ENCODE data around the gene ZSWIM9.

ZSWIM9 gene

DNA sequence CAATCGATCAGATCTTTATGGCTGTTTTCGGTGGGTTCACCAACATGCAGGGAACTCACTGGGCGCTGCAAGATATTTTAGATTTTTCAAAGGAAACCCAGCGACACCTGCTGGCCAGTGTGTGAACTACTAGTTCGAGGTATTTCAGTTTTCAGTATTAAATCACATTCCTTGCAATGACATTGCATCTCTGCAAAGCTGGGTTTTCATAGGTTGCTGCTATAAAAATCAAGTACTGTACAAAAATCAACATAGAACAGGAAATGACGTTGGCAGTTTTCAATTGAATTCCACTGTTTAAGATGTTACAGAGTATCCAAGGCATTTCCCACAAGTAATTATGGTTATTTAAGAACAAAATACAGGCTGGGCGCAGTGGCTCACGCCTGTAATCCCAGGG is 17.9 kb upstream of the ZSWIM9 start:
- Mint-ChIP-seq H3K4me1 (no peaks in the 10 kb centered on the region), H3K27ac (no peak overlapping the region), H3K9me3 (no peaks in the 10 kb centered on the region), H3K27me3 (no peaks in the 10 kb centered on the region), H3K4me3 (no peak overlapping the region), H3K36me3 (peaks cover 31 to 42% of the 10 kb centered on the region in 2 donors)
- DNase-seq (peak; percentile 27), ATAC-seq (replicated peaks) (peak; percentile 44 to 52)

DNA sequence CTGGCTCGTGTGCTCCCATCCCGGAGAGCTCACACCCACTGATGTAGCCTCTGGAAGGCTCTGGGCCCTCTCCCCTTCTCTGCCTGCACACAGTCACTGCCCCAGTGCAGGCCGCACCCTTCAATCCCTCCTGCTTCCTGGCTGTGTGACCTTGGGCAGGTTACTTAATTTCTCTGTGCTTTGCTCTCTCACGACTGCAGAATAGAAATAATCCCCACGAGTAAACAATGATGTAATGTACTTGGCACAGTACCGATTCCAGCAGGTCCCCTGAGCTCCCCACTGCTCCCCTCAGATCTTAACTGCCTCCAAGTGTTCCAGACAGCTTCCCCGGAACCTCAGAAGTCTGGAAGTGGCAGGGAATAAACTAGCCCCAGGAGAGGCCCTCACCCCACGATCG is 16.5 kb upstream of the ZSWIM9 start:
- Mint-ChIP-seq H3K9me3 (no peaks in the 10 kb centered on the region), H3K36me3 (peaks cover 34 to 45% of the 10 kb centered on the region in 2 donors), H3K4me1 (no peaks in the 10 kb centered on the region), H3K27me3 (no peaks in the 10 kb centered on the region), H3K27ac (peak overlapping the region; percentile 16), H3K4me3 (no peak overlapping the region)
- ATAC-seq (replicated peaks): no peak
- no peak for DNase-seq

DNA sequence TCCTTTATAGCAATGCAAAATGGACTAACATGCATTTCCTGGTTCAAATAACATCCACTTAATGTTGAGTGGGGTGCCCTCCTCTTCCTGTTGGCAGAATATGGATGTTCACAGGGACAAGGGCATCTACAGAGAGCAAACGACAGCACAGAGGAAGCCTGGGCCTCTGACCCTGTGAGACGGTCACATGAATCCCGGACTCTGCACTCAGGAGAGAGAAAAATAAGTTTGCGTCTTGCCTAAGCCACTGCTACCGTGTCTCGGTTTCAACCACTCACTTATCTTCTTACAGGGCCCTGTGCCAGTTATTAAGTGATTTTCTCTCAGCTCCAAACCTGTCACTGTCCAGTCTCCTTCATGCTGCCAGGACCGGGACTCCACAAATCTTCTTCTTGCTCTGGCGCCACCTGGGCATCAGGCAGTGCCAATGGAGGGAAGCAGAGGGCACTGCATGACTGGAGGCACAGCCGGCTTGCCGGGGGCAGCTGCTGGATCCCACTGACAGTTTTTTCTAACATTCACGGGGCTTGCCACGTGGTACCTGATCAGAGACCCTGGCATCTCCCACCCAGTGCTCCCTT is 12.2 kb upstream of the ZSWIM9 start:
- Mint-ChIP-seq H3K36me3 (peaks cover 35 to 59% of the 10 kb centered on the region in 2 donors), H3K4me1 (peaks cover 0 to 1% of the 10 kb centered on the region in 2 donors), H3K27ac (no peak overlapping the region), H3K27me3 (no peaks in the 10 kb centered on the region), H3K4me3 (no peak overlapping the region), H3K9me3 (no peaks in the 10 kb centered on the region)
- ATAC-seq (replicated peaks): no peak
- no peak for DNase-seq

DNA sequence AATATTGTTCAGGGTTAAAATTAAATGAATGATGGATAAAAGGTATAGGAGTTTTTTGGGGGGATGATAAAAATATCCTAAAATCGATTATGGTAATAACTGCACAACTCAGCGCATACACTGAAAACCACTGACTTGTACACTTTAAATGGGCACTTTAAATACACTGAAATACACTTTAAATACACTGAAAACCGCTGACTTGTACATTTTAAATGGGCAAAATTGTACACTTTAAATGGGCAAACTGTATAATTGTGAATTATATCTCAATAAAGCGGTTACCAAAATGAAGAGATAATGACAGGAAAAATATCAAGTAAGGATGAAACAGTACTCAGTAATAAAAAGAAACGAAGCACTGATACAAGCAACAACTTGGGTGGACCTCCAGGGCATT is 1.8 kb upstream of the ZSWIM9 start:
- DNase-seq (no peak), ATAC-seq (replicated peaks) (no peak)
- Mint-ChIP-seq H3K4me1 (peaks cover 14 to 27% of the 10 kb centered on the region in 2 donors), H3K27ac (no peak overlapping the region), H3K27me3 (no peaks in the 10 kb centered on the region), H3K4me3 (no peak overlapping the region), H3K9me3 (no peaks in the 10 kb centered on the region), H3K36me3 (peaks cover 11 to 20% of the 10 kb centered on the region in 2 donors)

DNA sequence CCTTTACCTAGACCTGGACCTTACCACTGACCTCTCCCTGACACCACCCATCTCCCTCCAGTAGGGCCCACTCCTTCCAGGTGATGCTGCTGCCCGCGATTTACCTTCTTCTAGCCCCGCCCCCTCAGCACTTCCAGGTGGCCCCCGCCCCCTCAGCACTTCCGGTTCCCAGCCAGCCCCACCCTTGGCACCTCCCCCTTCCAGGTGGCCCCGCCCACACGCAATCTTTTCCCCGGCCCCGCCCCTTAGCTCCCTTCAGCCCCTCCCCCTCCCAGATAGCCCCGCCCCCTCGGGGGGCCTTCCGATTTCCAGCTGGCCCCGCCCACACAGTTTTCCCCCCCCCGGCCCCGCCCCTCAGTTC is 922 bp upstream of the ZSWIM9 start:
- H3K9me3 Mint-ChIP-seq: no peaks in the 10 kb centered on the region
- H3K4me1 Mint-ChIP-seq: peaks cover 14 to 27% of the 10 kb centered on the region in 2 donors
- H3K27me3 Mint-ChIP-seq: no peaks in the 10 kb centered on the region
- peak overlapping the region; percentile 99 for H3K27ac Mint-ChIP-seq
- peak overlapping the region; percentile 88 to 96 for H3K4me3 Mint-ChIP-seq
- ATAC-seq (replicated peaks) (peak; percentile 17 to 35), DNase-seq (peak; percentile 68)
- H3K36me3 Mint-ChIP-seq: peaks cover 13 to 27% of the 10 kb centered on the region in 2 donors

DNA sequence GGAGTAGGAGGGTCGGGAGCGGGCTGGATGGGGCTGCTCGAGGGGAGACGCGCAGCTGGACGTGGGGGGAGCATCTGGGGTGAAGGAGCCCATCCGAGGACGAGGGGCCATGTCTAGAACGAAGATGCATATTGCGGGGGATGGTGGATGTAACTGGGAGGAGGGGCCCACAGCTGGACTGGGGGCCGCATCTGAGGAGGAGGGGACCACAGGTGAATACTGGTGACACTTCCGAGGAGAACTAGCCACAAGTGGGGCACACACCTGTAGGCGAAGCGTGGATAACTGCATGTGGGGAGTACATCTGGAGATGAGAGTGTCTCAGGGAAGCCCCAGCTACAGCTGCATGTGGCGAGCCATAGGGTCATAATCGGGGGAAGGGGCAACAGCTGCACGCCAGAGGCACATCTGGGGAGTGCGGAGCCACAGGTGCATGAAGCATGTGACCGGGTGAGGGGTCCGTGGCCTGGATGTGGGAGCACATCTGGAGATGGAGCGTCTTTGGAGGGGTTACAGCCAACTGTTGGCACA is 402 bp downstream of the ZSWIM9 start:
- peak overlapping the region; percentile 88 to 96 for H3K4me3 Mint-ChIP-seq
- no peaks in the 10 kb centered on the region for H3K9me3 Mint-ChIP-seq
- DNase-seq (no peak), ATAC-seq (replicated peaks) (peak; percentile 13 to 15)
- peak overlapping the region; percentile 99 for H3K27ac Mint-ChIP-seq
- H3K27me3 Mint-ChIP-seq: no peaks in the 10 kb centered on the region
- peaks cover 19 to 27% of the 10 kb centered on the region in 2 donors for H3K4me1 Mint-ChIP-seq
- H3K36me3 Mint-ChIP-seq: peaks cover 20 to 36% of the 10 kb centered on the region in 2 donors

DNA sequence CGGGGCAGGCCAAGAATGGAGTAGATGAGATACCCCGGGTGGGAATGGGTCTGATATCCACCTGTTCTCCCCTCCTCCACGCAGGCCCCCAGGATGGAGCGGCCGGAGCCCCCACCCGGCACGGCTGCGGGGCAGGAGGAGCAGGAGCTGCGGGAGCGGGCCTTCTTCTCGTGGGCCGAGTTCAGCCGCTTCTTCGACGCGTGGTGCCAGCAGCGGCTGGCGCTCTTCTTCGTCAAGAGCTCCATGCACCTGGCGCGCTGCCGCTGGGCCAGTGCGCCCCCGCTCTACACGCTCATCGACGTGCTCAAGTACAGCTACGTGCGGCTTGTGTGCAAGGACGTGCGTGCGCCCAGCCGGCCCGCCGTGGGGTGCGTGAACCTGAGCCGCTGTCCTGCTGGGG is 1.2 kb downstream of the ZSWIM9 start:
- DNase-seq: no peak
- peaks cover 20 to 39% of the 10 kb centered on the region in 2 donors for H3K36me3 Mint-ChIP-seq
- no peak for ATAC-seq (replicated peaks)
- no peaks in the 10 kb centered on the region for H3K9me3 Mint-ChIP-seq
- H3K27me3 Mint-ChIP-seq: no peaks in the 10 kb centered on the region
- peaks cover 19 to 27% of the 10 kb centered on the region in 2 donors for H3K4me1 Mint-ChIP-seq
- no peak overlapping the region for H3K27ac Mint-ChIP-seq
- H3K4me3 Mint-ChIP-seq: peak overlapping the region; percentile 88 to 96

DNA sequence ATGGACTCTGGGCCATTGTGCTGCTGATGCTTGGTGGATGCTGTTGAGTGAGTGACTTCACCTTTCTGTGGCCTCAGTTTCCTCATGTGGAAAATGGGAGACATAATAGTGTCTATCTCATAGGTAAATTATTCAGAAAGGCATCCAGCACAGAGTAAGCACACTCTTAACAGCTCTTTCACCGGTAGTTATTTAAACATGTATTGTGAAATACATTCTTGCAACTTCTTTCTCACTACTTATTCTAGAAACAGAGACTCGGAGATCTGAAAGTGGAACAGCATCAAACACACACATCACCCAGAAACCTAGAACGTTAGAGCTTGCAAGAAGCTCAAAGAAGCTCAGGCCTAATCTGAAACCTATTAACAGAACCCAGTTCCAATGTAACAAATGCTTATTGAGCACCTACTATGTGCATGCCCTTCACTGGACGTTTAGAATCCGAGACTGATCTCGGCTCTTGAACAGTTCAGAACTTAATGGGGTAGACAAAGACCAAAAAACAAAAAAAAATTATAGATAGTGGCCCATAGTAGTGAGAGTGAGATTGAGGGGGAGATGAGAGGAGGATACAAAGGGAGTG is 4.1 kb downstream of the ZSWIM9 start:
- Mint-ChIP-seq H3K27ac (no peak overlapping the region), H3K27me3 (no peaks in the 10 kb centered on the region), H3K4me1 (peaks cover 18 to 19% of the 10 kb centered on the region in 2 donors), H3K36me3 (peaks cover 24 to 46% of the 10 kb centered on the region in 2 donors), H3K4me3 (no peak overlapping the region), H3K9me3 (no peaks in the 10 kb centered on the region)
- DNase-seq (no peak), ATAC-seq (replicated peaks) (no peak)

DNA sequence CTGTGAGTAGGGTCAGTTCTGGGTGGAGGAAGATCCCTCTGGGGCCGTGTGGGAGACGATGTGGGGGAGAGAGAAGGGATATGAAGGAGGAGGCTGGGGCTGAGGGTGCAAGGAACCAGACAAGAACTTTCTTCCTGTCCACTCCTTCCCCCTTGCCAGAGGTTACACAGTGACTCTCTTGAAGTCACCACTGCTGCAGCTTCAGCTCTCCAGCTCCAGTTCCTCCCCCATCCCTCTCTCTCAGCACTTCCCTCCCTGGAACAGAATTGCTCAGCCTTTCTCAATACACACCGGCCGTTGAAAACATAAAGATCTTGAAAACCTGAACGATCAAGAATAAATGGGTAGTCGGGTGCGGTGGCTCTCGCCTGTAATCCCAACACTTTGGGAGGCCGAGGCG is 5.1 kb downstream of the ZSWIM9 start:
- no peaks in the 10 kb centered on the region for H3K9me3 Mint-ChIP-seq
- H3K36me3 Mint-ChIP-seq: peaks cover 28 to 47% of the 10 kb centered on the region in 2 donors
- H3K27me3 Mint-ChIP-seq: no peaks in the 10 kb centered on the region
- peaks cover 16 to 19% of the 10 kb centered on the region in 2 donors for H3K4me1 Mint-ChIP-seq
- DNase-seq (no peak), ATAC-seq (replicated peaks) (no peak)
- no peak overlapping the region for H3K4me3 Mint-ChIP-seq
- H3K27ac Mint-ChIP-seq: peak overlapping the region; percentile 73

DNA sequence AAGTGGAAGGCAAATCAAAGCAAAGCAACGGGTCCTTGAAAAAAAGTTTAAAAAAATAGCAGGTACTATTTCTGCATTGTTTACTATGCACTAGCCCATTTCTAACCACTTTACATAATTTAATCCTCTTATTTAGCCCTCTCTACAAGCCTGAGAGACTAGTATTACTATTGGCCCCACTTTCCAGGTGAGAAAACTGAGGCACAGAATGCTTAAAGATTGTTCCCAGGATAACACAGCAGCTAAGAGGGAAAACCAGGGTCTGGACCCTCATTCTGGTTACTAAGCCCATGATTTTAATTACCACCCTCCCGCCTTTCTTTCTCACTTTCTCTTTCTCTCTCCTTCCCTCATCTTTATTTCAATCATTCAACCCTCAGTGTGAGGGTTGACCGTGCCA is 5.7 kb downstream of the ZSWIM9 start:
- Mint-ChIP-seq H3K27me3 (no peaks in the 10 kb centered on the region), H3K4me1 (peaks cover 12 to 14% of the 10 kb centered on the region in 2 donors), H3K36me3 (peaks cover 33 to 46% of the 10 kb centered on the region in 2 donors), H3K4me3 (no peak overlapping the region), H3K9me3 (peaks cover 2% of the 10 kb centered on the region in 2 donors), H3K27ac (no peak overlapping the region)
- DNase-seq (no peak), ATAC-seq (replicated peaks) (no peak)

DNA sequence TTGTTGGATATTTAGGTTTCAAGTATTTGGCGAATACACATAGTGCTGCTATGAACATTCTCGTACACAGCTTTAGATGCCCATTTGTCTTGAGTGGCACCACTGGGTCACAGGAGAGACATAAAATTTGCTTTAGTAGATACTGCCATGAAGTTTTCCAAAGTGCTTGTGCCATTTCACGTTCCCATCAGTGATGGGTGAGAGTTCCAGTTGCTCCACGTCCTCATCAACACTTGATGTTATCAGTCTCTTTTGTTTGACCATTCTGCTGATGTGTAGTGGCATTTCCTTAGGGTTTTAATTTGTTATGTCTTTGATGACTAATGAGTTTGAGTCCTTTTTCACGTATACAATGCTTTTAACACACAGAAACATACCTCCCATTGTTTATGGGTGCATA is 11.0 kb downstream of the ZSWIM9 start:
- Mint-ChIP-seq H3K4me3 (no peak overlapping the region), H3K27ac (no peak overlapping the region), H3K27me3 (no peaks in the 10 kb centered on the region), H3K36me3 (peaks cover 30 to 42% of the 10 kb centered on the region in 2 donors), H3K4me1 (peaks cover 10 to 12% of the 10 kb centered on the region in 2 donors), H3K9me3 (peaks cover 7 to 9% of the 10 kb centered on the region in 2 donors)
- ATAC-seq (replicated peaks) (no peak), DNase-seq (no peak)

DNA sequence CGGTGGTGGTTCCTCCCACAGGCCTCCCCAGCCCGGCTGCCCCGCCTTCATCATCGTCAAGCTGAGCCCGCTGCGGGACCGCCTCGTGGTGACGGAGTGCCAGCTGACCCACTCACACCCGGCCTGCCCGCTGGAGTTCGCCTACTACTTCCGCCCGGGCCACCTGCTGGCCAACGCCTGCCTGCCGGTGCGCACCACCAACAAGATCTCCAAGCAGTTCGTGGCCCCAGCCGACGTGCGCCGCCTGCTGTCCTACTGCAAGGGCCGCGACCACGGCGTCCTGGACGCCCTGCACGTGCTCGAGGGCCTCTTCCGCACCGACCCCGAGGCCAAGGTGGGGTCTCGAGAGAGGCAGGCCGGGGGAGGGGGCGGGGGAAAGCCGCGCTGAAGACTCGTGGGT is 12.0 kb downstream of the ZSWIM9 start:
- no peak overlapping the region for H3K4me3 Mint-ChIP-seq
- peaks cover 7 to 9% of the 10 kb centered on the region in 2 donors for H3K9me3 Mint-ChIP-seq
- ATAC-seq (replicated peaks): no peak
- DNase-seq: no peak
- H3K27ac Mint-ChIP-seq: no peak overlapping the region
- no peaks in the 10 kb centered on the region for H3K27me3 Mint-ChIP-seq
- peaks cover 26 to 35% of the 10 kb centered on the region in 2 donors for H3K36me3 Mint-ChIP-seq
- H3K4me1 Mint-ChIP-seq: peaks cover 10 to 13% of the 10 kb centered on the region in 2 donors

DNA sequence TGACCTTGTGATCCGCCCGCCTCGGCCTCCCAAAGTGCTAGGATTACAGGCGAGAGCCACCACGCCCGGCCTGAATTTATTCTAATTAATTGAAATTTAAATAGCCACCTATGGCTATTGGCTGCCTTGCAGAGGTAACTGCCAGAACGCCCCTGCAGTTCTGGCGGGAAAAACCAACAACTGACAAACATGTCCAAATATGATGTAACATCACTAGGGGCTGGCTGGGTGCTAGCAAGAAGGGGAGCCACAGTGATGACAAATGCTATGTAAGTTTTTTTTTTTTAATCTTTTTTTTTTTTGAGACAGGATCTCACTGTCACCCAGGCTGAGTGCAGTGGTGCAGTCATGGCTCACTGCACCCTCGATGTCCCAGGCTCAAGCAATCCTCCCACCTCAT is 12.9 kb downstream of the ZSWIM9 start:
- H3K27ac Mint-ChIP-seq: no peak overlapping the region
- H3K36me3 Mint-ChIP-seq: peaks cover 28 to 43% of the 10 kb centered on the region in 2 donors
- no peaks in the 10 kb centered on the region for H3K27me3 Mint-ChIP-seq
- ATAC-seq (replicated peaks) (no peak), DNase-seq (no peak)
- H3K4me1 Mint-ChIP-seq: peaks cover 11 to 13% of the 10 kb centered on the region in 2 donors
- no peak overlapping the region for H3K4me3 Mint-ChIP-seq
- H3K9me3 Mint-ChIP-seq: peaks cover 7 to 9% of the 10 kb centered on the region in 2 donors

DNA sequence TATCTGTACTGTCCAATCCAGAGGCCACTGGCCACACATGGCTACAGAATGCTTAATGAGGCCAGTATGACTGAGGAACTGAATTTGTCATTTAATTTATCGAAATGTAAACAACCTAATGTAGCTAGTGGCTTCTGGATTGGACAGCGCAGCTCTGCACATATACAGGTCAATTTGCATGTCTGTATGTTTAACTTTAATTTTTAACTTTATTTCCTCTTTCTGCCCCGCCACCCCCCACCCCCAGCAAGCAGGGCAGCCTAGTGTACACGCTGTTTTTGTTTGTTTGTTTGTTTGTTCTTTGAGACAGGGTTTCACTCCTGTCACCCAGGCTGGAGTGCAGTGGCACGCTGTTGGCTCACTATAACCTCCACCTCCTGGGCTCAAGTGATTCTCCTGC is 15.5 kb downstream of the ZSWIM9 start:
- H3K27ac Mint-ChIP-seq: peak overlapping the region; percentile 77
- DNase-seq: no peak
- H3K36me3 Mint-ChIP-seq: peaks cover 28 to 46% of the 10 kb centered on the region in 2 donors
- H3K4me3 Mint-ChIP-seq: peak overlapping the region in 1 of 2 donors; percentile 37
- no peaks in the 10 kb centered on the region for H3K27me3 Mint-ChIP-seq
- H3K4me1 Mint-ChIP-seq: peaks cover 11 to 13% of the 10 kb centered on the region in 2 donors
- H3K9me3 Mint-ChIP-seq: peaks cover 7 to 9% of the 10 kb centered on the region in 2 donors
- peak; percentile 27 to 53 for ATAC-seq (replicated peaks)

DNA sequence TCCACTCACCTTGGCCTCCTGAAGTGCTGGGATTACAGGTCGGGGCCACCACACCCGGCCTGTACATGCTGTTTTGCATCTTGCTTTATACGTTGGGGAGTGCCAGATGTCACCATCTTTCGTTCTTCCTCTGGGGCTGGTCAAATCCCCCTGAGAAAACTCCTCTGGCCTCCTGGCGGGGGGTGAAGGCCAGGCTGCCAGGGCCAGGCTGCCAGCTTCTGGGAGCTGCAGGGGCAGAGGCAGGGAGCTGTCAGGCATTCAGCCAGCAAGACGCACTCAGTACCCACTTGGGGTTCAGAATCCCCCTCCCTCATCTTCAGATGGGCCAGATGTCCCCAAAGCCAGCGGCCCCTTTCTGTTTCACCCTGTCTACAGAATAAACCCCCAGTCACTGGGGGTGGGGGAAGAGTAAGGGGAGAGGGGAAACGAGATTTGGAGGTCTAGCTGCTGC is 16.1 kb downstream of the ZSWIM9 start:
- peak overlapping the region; percentile 37 to 64 for H3K4me3 Mint-ChIP-seq
- H3K4me1 Mint-ChIP-seq: peaks cover 11 to 13% of the 10 kb centered on the region in 2 donors
- peak; percentile 13 for DNase-seq
- peaks cover 22 to 43% of the 10 kb centered on the region in 2 donors for H3K36me3 Mint-ChIP-seq
- peak overlapping the region; percentile 77 for H3K27ac Mint-ChIP-seq
- peak; percentile 64 for ATAC-seq (replicated peaks)
- H3K9me3 Mint-ChIP-seq: peaks cover 1 to 4% of the 10 kb centered on the region in 2 donors
- H3K27me3 Mint-ChIP-seq: no peaks in the 10 kb centered on the region
